Measurements from ENCODE around the gene LRRK2.
"Not testable (repeated sequence)": the region's sequence is repeated elsewhere in the genome, so short reads cannot be mapped to it uniquely, and the experiment has no call there.

LRRK2 gene

GRCh38 chr12:40248034-40248433, 23.2 kb downstream of the LRRK2 start:
- no peak for DNase-seq (ENCODE audit: low spot score)

GRCh38 chr12:40248585-40249297, 23.9 kb downstream of the LRRK2 start:
- no peak for DNase-seq (ENCODE audit: low spot score)

DNA sequence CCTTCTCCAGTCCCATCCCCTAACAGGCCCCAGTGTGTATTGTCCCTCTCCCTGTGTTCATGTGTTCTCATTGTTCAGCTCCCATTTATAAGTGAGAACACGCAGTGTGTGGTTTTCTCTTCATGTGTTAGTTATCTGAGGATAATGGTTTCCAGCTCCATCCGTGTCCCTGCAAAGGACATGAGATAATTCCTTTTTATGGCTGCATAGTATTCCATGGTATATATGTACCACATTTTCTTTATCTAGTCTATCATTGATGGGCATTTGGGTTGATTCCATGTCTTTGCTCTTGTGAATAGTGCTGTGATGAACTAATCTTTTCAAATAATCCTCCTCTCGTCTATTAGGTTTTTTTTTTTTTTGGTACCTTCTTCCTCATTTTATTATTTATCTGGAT, 25.9 kb downstream of the LRRK2 start:
- not testable (repeated sequence) for DNase-seq (ENCODE audit: low spot score)

DNA sequence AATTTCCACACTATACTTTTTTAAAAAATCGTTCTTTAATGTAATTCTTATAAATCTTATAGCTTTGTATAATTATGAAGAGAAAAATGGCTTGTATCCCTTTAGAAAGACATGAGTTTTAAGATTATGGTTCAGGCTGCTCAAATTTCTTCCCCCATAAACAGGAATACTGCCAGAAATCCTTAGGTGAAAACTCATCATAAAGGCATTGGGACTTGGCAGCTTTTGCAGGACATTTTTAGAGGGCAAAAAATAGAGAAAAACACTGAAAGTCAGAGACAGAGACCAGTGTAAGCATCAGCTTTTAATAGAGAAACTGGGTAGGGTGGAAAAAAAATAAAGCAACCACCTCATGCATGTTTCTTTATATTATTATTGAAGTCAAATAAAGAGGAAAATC, 29.1 kb downstream of the LRRK2 start:
- no peak for DNase-seq (ENCODE audit: low spot score)

DNA sequence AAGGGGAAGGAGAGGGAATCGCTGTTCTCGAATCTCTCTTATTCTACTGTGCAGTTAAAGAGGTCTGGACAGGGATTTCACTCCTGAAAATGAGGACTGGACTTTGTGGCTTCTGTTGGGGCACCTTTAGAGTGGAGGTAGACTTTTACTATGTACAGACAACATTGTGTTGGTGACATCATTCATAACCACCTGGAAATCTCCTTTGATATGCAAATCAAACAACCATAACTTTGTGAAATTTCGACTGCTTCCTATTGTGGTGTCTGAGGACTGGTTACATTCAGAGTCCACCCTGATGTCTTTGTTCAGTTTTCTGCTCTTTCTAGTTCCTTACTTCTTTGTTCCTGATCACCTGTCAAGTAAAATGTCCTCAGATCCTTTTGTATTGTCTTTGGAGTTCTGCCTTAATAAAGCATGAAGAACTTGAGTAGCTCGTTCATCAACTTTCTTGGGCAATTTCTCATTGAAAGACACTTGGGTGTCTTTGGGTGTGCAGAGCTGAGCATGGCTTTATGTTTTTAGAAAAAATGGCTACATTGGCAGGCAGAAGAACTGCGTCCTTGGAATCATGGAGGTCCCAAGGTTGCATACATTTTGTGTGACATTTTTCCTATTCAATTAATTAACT, 29.8 kb downstream of the LRRK2 start:
- no peak for DNase-seq (ENCODE audit: low spot score)

DNA sequence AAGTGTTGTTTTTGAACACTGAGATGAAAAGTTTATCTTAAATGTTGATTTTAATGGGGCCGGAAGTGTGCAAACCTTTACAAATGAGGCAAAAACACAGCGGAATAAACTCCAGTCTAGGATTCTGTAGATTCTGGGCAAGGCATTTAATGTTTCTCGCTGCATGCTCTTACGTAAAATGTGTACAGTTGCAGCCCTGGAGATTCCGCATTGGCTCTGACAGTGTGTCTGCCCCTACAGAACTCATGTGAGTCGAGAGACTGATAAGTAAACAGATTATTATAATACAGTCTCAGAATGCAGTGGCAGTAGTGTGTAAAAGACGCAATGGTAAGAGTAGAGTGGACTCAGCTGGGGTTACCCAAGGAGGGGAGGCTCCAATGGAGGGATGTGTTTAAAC, 33.6 kb downstream of the LRRK2 start:
- DNase-seq (ENCODE audit: low spot score): no peak

- no peak for DNase-seq (ENCODE audit: low spot score)
These were observed 37.1 kb downstream of the LRRK2 start for GRCh38 chr12:40261937-40262336.

DNA sequence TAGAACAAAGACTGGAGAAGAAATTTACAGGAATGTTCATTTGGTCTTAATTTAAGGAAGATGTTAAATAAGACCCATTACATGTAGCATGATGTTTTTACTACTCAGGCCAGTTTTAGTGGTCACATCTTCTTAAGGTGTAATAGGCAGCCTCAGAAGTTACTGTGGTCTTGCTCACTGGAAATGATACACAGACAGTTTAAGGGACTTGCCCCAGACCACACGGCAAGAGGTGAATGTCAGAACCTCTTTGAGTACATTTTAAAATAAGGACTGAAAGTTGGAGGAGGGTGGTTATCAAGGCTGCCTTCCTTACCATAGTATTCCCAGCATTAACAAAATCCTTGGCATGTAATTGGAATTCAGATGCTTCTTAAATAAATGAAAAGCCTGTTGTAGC, 37.9 kb downstream of the LRRK2 start:
- no peak for DNase-seq (ENCODE audit: low spot score)

DNA sequence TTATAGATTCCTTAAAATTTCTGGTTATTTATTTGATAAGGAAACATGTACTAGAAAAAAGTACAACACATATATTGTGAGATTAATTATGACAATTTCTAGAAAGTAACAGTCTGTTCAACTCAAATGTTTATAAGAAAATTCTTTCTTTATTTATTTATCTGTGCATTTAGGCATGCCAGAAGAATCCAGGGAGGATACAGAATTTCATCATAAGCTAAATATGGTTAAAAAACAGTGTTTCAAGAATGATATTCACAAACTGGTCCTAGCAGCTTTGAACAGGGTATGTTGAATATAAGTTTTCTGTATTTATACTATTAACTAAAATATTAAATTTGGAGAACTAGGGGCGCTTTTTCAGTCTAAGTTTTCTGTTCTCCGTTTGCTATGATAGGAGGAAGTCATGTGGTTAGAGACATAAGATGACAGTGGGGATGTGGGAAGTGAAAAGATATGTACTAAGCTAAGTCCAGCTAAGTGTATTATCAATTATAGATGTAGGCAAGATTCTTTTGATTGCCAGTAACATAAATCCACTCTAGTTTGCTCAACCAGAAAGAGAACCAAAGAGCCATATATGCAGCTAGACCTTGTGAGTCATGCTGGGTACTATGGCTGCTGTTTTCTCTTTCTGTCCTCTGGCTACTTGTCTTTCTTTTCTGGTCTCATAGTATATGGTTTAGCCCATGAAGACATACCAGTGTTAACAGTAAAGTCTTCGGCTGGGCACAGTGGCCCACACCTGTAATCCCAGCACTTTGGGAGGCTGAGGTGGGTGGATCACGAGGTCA, 39.0 kb downstream of the LRRK2 start:
- DNase-seq (ENCODE audit: low spot score): no peak

DNA sequence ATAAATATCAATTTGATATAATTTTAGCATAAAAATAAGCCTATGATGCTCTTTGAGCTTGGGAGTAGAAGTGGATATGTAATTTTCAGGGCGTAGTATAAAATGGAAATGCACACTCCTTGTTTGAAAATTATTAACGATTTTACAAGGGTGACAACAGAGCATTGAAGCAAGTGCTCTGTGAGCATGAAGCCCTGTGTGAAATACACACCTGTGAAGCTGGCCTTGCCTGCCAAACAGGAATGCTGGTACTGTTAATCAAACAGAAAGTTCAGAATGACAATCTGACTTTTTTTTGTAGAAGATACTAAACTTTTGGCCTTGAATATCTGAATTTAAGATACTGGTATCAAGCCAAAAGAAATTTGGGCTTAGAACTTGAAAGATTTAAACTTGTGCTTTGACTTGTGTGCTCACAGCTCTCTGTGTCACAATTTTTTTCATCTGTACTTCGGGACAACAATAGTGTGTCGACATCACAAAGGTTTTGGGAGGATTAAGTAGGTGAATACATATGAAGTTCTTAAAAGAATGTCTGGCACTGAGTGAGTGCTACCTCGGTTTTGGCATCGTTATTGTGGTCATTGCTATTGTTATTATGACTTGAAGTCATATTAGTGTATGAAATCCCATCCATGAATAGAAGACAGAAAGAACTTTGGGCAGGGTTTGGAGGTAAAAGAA, 47.3 kb downstream of the LRRK2 start:
- DNase-seq (ENCODE audit: low spot score): no peak

DNA sequence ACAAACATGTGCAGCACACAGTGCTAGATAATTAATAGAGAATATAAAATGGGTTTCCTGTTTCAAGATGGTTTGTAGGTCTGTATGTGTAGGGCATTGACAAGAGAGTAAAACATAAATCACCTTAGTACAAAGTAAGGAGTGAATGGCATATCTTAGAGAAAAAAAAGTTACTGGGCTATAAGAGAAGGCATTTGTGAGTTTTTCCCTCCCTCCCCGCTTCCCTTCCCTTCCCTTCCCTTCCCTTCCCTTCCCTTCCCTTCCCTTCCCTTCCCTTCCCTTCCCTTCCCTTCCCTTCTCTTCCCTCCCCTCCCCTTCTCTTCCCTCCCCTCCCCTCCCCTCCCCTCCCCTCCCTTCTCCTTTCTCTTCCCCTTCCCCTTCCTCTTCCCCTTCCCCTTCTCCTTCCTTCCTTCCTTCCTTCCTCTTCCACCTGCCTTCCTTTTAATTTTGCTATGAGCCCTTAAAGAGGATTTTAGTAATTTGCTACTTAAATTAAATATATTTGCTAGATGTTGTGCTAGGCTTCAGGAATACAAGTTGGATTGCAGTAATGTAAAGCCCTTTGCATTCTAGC, 57.1 kb downstream of the LRRK2 start:
- no peak for DNase-seq (ENCODE audit: low spot score)

DNA sequence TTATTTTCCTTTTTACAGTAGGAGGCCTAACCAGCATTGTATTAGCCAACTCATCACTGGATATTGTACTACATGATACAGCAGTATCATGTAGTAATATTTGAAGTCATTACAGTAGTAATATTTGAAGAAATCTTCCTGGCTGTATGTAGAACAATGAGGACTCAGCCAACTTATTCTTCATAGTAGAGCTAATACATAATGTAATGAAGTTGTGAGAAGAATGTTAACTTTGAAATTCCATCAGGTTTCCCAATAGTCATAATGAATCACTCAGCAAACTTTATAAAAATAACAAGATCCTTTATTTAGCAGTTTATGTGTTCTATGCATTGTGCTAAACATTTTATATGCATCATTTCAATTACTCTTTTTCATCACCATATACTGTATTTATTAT, 61.8 kb downstream of the LRRK2 start:
- DNase-seq (ENCODE audit: low spot score): no peak

DNA sequence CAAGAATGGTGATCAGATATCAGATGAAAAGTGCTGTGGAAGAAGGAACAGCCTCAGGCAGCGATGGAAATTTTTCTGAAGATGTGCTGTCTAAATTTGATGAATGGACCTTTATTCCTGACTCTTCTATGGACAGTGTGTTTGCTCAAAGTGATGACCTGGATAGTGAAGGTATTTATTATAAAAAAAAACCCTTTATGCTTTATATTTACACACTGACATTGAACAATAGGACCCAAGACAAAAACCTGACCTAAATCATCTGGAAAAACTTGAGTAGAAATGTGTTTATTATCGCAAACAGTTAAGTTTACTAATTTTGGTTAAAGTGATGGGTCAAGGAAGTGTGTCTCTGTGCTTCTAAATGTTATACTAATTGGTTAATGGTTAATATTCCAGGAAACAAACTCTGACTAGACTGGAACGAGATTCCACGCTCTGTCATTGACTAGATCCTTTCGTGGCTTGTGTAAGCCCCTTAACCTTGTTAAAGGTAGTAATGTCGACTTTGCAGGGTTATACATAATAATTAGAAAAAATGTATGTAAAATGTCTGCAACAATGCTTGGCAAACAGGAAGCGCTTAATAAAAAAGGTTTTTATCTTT, 62.7 kb downstream of the LRRK2 start:
- DNase-seq (ENCODE audit: low spot score): no peak

DNA sequence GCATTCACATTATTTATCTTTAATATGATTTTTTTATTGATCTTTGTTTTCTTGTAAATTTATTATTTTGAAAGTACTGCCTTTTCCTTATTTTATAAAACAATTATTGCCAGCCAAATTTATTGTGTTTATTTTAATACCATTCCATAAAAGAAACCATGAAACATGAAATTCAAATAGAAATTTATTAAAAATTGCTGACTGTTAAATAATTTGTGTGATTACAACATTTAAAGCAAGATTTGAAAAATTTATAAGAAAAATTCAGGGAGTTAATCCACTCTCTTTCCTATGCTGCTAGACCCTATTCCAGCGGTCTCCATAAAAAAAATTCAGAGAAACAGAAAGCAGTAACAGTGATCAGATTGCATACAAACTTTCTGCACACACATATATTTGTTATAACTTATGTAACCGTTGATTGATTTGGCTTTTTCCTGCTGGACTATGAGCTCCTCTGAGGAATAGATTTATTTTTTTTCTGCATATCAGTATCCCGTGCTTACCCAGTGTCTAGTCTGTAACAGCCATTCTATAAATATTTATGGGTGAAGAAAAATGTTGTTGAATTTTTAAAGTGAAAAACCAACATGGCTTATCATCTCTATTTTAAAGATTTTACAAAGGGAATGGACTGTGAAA, 68.1 kb downstream of the LRRK2 start:
- DNase-seq (ENCODE audit: low spot score): no peak

DNA sequence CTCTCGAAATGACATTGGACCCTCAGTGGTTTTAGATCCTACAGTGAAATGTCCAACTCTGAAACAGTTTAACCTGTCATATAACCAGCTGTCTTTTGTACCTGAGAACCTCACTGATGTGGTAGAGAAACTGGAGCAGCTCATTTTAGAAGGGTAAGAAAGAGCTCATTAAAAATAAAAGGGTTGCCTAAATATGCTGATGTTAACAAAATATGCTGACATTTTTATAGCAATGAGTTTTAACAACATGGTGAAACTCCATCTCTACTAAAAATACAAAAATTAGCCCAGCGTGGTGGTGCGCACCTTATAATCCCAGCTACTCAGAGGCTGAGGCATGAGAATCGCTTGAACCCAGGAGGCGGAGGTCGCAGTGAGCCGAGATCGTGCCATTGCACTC, 73.5 kb downstream of the LRRK2 start:
- no peak for DNase-seq (ENCODE audit: low spot score)

DNA sequence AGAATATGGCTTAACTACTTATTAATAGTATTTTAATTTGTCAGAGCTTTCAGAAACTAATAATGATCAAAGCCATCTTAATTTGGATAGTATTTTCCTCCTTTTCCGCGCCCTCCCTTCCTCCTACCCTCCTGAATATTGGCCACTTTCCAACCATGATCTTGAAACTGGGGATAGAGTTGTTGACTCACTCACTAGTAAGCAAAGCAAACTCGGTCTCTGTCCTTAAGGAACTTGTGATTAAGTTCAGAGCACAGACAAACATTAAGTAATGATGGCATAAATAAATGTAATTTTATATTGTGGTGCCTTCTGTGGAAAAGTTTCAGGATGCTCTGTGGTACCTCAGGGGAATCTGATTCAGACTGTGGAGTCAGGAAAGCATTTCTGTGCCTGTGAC, 75.7 kb downstream of the LRRK2 start:
- DNase-seq (ENCODE audit: low spot score): no peak

- DNase-seq (ENCODE audit: low spot score): no peak
These were observed 84.2 kb downstream of the LRRK2 start for GRCh38 chr12:40309001-40309400.

GRCh38 chr12:40310211-40310610, 85.4 kb downstream of the LRRK2 start:
- peak; percentile 36 for DNase-seq (ENCODE audit: low spot score)

DNA sequence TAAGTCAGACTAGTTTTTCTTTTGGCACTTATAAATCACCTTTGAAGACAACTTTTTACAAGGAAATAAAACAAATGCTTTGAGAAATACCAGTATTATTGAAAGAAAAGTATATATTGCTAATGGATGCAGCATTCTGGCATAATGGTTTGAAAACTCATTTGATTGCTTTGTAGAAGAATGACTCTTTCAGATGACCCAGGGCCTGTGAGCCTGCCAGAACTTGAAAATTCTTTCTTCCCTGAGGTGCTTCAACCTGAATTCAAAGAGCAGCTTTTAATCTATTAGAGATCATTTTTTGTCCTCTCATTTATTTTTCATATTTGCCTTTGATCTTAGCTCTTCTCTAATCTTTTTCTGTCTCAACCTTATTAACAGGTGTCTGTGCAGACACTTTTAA, 87.4 kb downstream of the LRRK2 start:
- DNase-seq (ENCODE audit: low spot score): no peak

- DNase-seq (ENCODE audit: low spot score): no peak
These were observed 88.3 kb downstream of the LRRK2 start for GRCh38 chr12:40312982-40313576.

DNA sequence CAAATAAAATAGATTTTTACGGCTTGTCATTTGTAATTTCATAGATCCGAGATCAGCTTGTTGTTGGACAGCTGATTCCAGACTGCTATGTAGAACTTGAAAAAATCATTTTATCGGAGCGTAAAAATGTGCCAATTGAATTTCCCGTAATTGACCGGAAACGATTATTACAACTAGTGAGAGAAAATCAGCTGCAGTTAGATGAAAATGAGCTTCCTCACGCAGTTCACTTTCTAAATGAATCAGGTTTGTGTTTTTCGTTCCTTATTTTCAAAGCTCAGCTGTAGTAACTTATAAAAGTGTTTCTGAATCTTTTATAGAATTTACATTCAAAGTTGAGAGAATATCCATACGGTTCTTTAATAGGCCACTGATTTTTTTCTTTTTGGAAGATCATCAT, 89.1 kb downstream of the LRRK2 start:
- no peak for DNase-seq (ENCODE audit: low spot score)
